H9 (cell line): ENCODE measurements around the gene CMAS. TPM values are rescaled to one million over a fixed set of nuclear protein-coding genes. Genes with fewer than 3 reads are reported as not detected.

Experiments used
- DNase-seq: peaks from one replicate; pipeline ENCODE4 v3.0.0-alpha.2; 2017
- H2AFZ ChIP-seq: one replicate; pipeline ENCODE4 v1.6.1; 2013; ENCODE audit warnings: mild to moderate bottlenecking, low read length, control low read depth, moderate library complexity
- H2AK5ac ChIP-seq: 2 replicates; pipeline ENCODE4 v1.6.1; 2013; ENCODE audit warnings: low read length, control low read depth, mixed read lengths; ENCODE audit not compliant: insufficient read length
- H2BK120ac ChIP-seq: one replicate; pipeline ENCODE4 v1.6.1; 2013; ENCODE audit warnings: low read depth, mild to moderate bottlenecking, low read length, control low read depth, inconsistent platforms; ENCODE audit not compliant: poor library complexity, severe bottlenecking
- H2BK12ac ChIP-seq: 2 replicates; pipeline ENCODE4 v1.6.1; 2013; ENCODE audit warnings: low read length, control low read depth, mixed read lengths, low read depth; ENCODE audit not compliant: insufficient read length
- H2BK15ac ChIP-seq: 2 replicates; pipeline ENCODE4 v1.6.1; 2013; ENCODE audit warnings: low read depth, low read length, control low read depth
- H2BK20ac ChIP-seq: one replicate; pipeline ENCODE4 v1.6.1; 2013; ENCODE audit warnings: low read depth, mild to moderate bottlenecking, low read length, control low read depth, inconsistent platforms; ENCODE audit not compliant: poor library complexity, severe bottlenecking
- H2BK5ac ChIP-seq: 2 replicates; pipeline ENCODE4 v1.6.1; 2013; ENCODE audit warnings: low read length, control low read depth, mixed read lengths; ENCODE audit not compliant: insufficient read length
- H3K14ac ChIP-seq: 2 replicates; pipeline ENCODE4 v1.6.1; 2013; ENCODE audit warnings: low read length, control low read depth; ENCODE audit not compliant: insufficient read depth
- H3K18ac ChIP-seq: 2 replicates; pipeline ENCODE4 v1.6.1; 2013; ENCODE audit warnings: low read depth, mild to moderate bottlenecking, mixed read lengths, low read length, control low read depth; ENCODE audit not compliant: insufficient read length
- H3K23ac ChIP-seq: 2 replicates; pipeline ENCODE4 v1.6.1; 2013; ENCODE audit warnings: low read length, control low read depth, mixed read lengths, low read depth; ENCODE audit not compliant: insufficient read length
- H3K23me2 ChIP-seq: 2 replicates; pipeline ENCODE4 v1.6.1; 2013; ENCODE audit warnings: low read depth, mild to moderate bottlenecking, mixed read lengths, low read length, control low read depth; ENCODE audit not compliant: insufficient read length, poor library complexity, severe bottlenecking
- H3K27ac ChIP-seq: 2 replicates; pipeline ENCODE4 v1.5.1; 2013; ENCODE audit warnings: low read length, control low read depth, mixed read lengths, low read depth; ENCODE audit not compliant: insufficient read length
- H3K27me3 ChIP-seq: 2 replicates; pipeline ENCODE4 v1.6.1; 2013; ENCODE audit warnings: low read length, control low read depth, inconsistent platforms; ENCODE audit not compliant: insufficient read depth
- H3K4ac ChIP-seq: 2 replicates; pipeline ENCODE4 v1.6.1; 2013; ENCODE audit warnings: low read depth, mild to moderate bottlenecking, control low read depth, inconsistent platforms, low read length, moderate library complexity
- H3K4me1 ChIP-seq: 2 replicates; pipeline ENCODE4 v1.6.1; 2013; ENCODE audit warnings: low read length, control low read depth, inconsistent platforms; ENCODE audit not compliant: insufficient read depth
- H3K4me2 ChIP-seq: 2 replicates; pipeline ENCODE4 v1.6.1; 2013; ENCODE audit warnings: low read length, control low read depth, mixed read lengths; ENCODE audit not compliant: insufficient read length, insufficient read depth
- H3K56ac ChIP-seq: 2 replicates; pipeline ENCODE4 v1.6.1; 2013; ENCODE audit warnings: low read depth, mild to moderate bottlenecking, mixed read lengths, low read length, control low read depth; ENCODE audit not compliant: insufficient read length
- H3K79me1 ChIP-seq: 2 replicates; pipeline ENCODE4 v1.6.1; 2013; ENCODE audit warnings: low read depth, mild to moderate bottlenecking, moderate library complexity, low read length, control low read depth, inconsistent platforms; ENCODE audit not compliant: insufficient read depth, poor library complexity, severe bottlenecking
- H3K79me2 ChIP-seq: 2 replicates; pipeline ENCODE4 v1.6.1; 2013; ENCODE audit warnings: low read length, control low read depth, inconsistent platforms; ENCODE audit not compliant: insufficient read depth
- H3K9ac ChIP-seq: 2 replicates; pipeline ENCODE4 v1.6.1; 2013; ENCODE audit warnings: low read length, control low read depth, mixed read lengths; ENCODE audit not compliant: insufficient read length; ENCODE audit errors: extremely low read depth
- H3K9me3 ChIP-seq: one replicate; pipeline ENCODE4 v1.6.1; 2013; ENCODE audit warnings: low read depth, low read length, inconsistent platforms; ENCODE audit not compliant: control insufficient read depth
- H3T11ph ChIP-seq: one replicate; pipeline ENCODE4 v1.6.1; 2013; ENCODE audit warnings: mild to moderate bottlenecking, low read length, control low read depth, inconsistent platforms
- H4K20me1 ChIP-seq: one replicate; pipeline ENCODE4 v1.6.1; 2013; ENCODE audit not compliant: control insufficient read depth, insufficient read length, insufficient read depth
- H4K5ac ChIP-seq: 2 replicates; pipeline ENCODE4 v1.6.1; 2013; ENCODE audit warnings: low read depth, mild to moderate bottlenecking, mixed read lengths, low read length, control low read depth; ENCODE audit not compliant: insufficient read length
- H4K8ac ChIP-seq: replicated peaks from 2 replicates; pipeline ENCODE4 v1.6.1; 2013; ENCODE audit warnings: low read length, control low read depth, mixed read lengths, low read depth; ENCODE audit not compliant: insufficient read length
- H4K91ac ChIP-seq: 2 replicates; pipeline ENCODE4 v1.6.1; 2013; ENCODE audit warnings: low read depth, mild to moderate bottlenecking, moderate library complexity, mixed read lengths, low read length, control low read depth; ENCODE audit not compliant: insufficient read length
- H3K27ac Mint-ChIP-seq, 3 experiments: 2 replicates in 2 of 3; 3 replicates in 1 of 3; pipeline ENCODE4 v1.8.0; 2020 to 2021; ENCODE audit warnings: mixed read lengths in 3 of 3, mild to moderate bottlenecking in 1 of 3, moderate library complexity in 1 of 3
- H3K27me3 Mint-ChIP-seq: 2 replicates; pipeline ENCODE4 v1.8.0; 2021; ENCODE audit warnings: low read depth, mild to moderate bottlenecking, moderate library complexity, mixed read lengths
- H3K36me3 Mint-ChIP-seq, 3 experiments: 2 replicates in 2 of 3; 3 replicates in 1 of 3; pipeline ENCODE4 v1.8.0; 2020 to 2021; ENCODE audit warnings: low read depth in 3 of 3, mixed read lengths in 3 of 3; ENCODE audit not compliant: insufficient read depth in 1 of 3
- H3K4me1 Mint-ChIP-seq, 2 experiments: 2 replicates each; pipeline ENCODE4 v1.8.0; 2020; ENCODE audit warnings: mixed read lengths in 2 of 2
- H3K4me3 Mint-ChIP-seq, 2 experiments: 2 replicates in 1 of 2; 3 replicates in 1 of 2; pipeline ENCODE4 v1.8.0; 2020 to 2021; ENCODE audit warnings: mild to moderate bottlenecking in 2 of 2, mixed read lengths in 2 of 2, moderate library complexity in 1 of 2
- H3K9me3 Mint-ChIP-seq, 2 experiments: 2 replicates in 1 of 2; 3 replicates in 1 of 2; pipeline ENCODE4 v1.8.0; 2020; ENCODE audit warnings: mild to moderate bottlenecking in 2 of 2, mixed read lengths in 2 of 2, moderate library complexity in 1 of 2
- WGBS: extraction: QIAGEN DNeasy Blood & Tissue Kit; methylation state at CpG from one replicate; pipeline ENCODE4 v1.1.7; 2013; ENCODE audit warnings: missing lambda C conversion rate, low lambda C conversion rate, mixed read lengths; ENCODE audit not compliant: insufficient read length; ENCODE audit errors: extremely low coverage; 5-methylcytosine and 5-hydroxymethylcytosine counted together
- total RNA-seq: library from RNA; stranded (reverse); gene quantifications from 2 replicates; pipeline ENCODE4 v1.2.1, GENCODE V29; 2021
- TF ChIP-seq, protein P1 (sequence below): fragments of 200-600 bp; sonication (generic); conservative IDR thresholded peaks from 3 replicates; pipeline ENCODE4 v1.8.0; 2021; ENCODE audit warnings: antibody characterized with exemption, mild to moderate bottlenecking

The CMAS gene
- total RNA-seq, 1 experiment from 2014 or later = 47.4 TPM

DNA sequence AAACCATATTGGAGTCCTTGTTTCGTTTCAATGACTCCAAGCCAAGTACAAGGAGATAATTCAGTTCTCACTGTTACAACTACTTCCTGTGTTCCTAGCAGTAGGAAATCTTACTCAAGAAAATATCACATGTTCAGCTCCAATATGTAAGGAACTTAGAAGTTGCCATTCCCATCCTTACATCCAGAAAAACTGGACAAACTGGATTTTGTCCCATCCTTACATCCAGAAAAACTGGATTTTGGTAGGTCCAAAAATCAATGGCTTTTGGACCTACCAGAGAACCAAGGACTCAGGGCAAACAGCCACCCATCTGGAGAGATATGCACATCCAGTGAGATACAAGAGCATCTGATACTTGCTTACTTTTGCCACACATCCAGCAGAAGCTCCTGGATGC, 23.8 kb downstream of the CMAS start:
- no CpG with 5 or more reads among the region's 1 CpG for WGBS
- H3K27ac Mint-ChIP-seq = no peak overlapping the region
- DNase-seq = no peak
- H3K4me3 Mint-ChIP-seq = no peak overlapping the region
- peaks cover 0 to 10% of the 10 kb centered on the region in 2 experiments; a peak in 3 of 5 replicates for H3K9me3 Mint-ChIP-seq
- Histone ChIP-seq H4K5ac (no peak overlapping the region), H2BK20ac (no peak overlapping the region), H3K23ac (no peak overlapping the region), H2BK12ac (no peak overlapping the region), H3K79me1 (no peaks in the 10 kb centered on the region), H3K27me3 (no peaks in the 10 kb centered on the region), H2AFZ (no peak overlapping the region), H3K56ac (no peak overlapping the region), H3T11ph (no peak overlapping the region), H3K79me2 (no peaks in the 10 kb centered on the region), H3K4ac (no peak overlapping the region), H3K9ac (no peak overlapping the region), H2AK5ac (no peak overlapping the region), H4K91ac (no peak overlapping the region), H3K27ac (no peak overlapping the region), H2BK120ac (no peak overlapping the region), H3K18ac (no peak overlapping the region), H4K20me1 (no peaks in the 10 kb centered on the region), H2BK15ac (no peak overlapping the region), H3K4me1 (no peaks in the 10 kb centered on the region), H3K4me2 (no peak overlapping the region), H4K8ac (no peak overlapping the region), H3K9me3 (no peaks in the 10 kb centered on the region), H3K14ac (no peak overlapping the region), H2BK5ac (no peak overlapping the region), H3K23me2 (no peaks in the 10 kb centered on the region)
- TF ChIP-seq, protein P1, sequence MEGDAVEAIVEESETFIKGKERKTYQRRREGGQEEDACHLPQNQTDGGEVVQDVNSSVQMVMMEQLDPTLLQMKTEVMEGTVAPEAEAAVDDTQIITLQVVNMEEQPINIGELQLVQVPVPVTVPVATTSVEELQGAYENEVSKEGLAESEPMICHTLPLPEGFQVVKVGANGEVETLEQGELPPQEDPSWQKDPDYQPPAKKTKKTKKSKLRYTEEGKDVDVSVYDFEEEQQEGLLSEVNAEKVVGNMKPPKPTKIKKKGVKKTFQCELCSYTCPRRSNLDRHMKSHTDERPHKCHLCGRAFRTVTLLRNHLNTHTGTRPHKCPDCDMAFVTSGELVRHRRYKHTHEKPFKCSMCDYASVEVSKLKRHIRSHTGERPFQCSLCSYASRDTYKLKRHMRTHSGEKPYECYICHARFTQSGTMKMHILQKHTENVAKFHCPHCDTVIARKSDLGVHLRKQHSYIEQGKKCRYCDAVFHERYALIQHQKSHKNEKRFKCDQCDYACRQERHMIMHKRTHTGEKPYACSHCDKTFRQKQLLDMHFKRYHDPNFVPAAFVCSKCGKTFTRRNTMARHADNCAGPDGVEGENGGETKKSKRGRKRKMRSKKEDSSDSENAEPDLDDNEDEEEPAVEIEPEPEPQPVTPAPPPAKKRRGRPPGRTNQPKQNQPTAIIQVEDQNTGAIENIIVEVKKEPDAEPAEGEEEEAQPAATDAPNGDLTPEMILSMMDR = no peak
- H3K36me3 Mint-ChIP-seq = peaks cover 16 to 22% (median 19%) of the 10 kb centered on the region in 3 experiments
- no peaks in the 10 kb centered on the region for H3K27me3 Mint-ChIP-seq
- no peaks in the 10 kb centered on the region for H3K4me1 Mint-ChIP-seq
